Sciatic nerve (tissue), 2 donors: ENCODE measurements around the gene TBC1D22A. TPM values are rescaled to one million over a fixed set of nuclear protein-coding genes. Genes with fewer than 3 reads are reported as not detected.
A peak's percentile ranks its signal among the peaks of the same experiment; 100 is the strongest.

Source experiments
- ATAC-seq: fragments of 200-7000 bp; cut with Tn5 transposase; one replicate; pipeline ENCODE4 v1.9.1; 2020; ENCODE audit warnings: mild to moderate bottlenecking, moderate library complexity
- DNase-seq: peaks from one replicate; pipeline ENCODE4 v3.0.0-alpha.2; 2020; ENCODE audit warnings: low spot score
- intact Hi-C: fragments of 100-400 bp; cut with DNase I; formaldehyde crosslinking; loops from one replicate; pipeline ENCODE4 v1.14.2; 2022
- total RNA-seq: library from RNA; stranded (reverse); fragmentation: NEBNext Ultra II Directional; extraction: Animal tissue kit (Norgen Biotek cat#: 25700); gene quantifications from one replicate; pipeline ENCODE4 v1.2.1, GENCODE V29; 2021
- donor health status: DM: no; HTN: no; CAD: no.
- donor health status: DM: no; HTN: no; CAD: no.

The TBC1D22A gene
- total RNA-seq, 1 donor from 2014 or later: 36.3 TPM

- ATAC-seq (no peak), DNase-seq (peak; percentile 51)
- intact Hi-C loops: no loop called here
Observed at GRCh38 chr22:46998331-46998730, 235.9 kb downstream of the TBC1D22A start.

DNA sequence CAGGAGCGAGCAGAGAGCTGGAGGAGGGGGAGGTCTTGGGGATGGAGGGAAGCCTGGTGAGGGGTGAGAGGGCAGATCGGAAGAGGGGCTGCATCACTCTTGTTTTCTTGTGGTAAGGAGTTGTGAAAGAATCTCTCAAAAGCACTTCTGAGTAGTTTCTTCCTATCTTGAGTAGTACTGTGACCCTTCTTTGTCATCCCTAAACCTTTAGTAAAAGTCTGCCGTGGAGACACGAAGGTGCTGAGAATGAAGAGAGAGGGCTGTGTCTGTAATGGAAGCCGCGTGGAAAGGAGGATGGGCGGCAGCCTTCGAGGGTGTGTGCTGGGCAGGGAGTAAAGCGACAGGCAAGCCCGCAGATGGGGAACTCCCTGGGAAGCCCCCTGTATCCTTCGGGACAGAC is 237.8 kb downstream of the TBC1D22A start:
- DNase-seq: no peak
- ATAC-seq: no peak
- intact Hi-C loops: no loop called here

GRCh38 chr22:47000888-47001287 is 238.4 kb downstream of the TBC1D22A start:
- DNase-seq (no peak), ATAC-seq (no peak)
- intact Hi-C loops: no loop called here

DNA sequence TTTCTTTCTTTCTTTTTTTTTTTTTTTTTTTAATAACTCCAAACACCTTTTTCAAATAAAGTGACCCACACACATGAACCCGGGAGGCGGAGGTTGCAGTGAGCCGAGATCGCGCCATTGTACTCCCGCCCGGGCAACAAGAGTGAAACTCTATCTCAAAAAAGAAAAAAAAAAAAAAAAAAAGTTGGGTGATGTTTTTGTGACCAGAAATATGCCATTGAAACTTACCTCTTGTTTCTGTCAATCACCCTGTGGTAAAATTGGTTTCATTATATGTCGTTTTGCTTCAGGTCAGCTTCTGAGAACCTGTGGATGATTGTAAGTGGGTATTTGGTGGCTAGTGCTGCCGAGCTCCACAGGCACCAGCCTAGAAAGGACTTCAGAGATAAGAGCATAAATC is 238.8 kb downstream of the TBC1D22A start:
- DNase-seq: no peak
- intact Hi-C loops: no loop called here

DNA sequence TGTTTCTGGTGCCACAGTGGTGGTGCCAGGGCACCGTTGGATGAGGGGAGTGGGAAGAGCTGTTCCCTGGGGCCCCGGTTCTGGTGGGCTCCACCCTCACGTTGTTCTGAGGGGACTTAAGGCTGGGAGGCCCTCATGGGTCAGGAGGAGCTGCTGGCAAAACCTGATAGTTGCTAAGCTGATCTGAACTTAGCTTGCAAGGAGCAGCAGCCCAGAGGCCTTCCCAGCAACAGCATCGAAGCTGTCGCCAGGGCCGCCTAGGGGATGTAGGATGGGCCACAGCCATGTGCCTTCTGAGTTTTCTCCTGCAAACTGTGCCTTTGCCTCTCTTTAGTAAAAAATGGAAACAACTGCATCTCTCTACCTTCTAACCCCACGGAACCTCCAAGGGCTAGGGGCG is 240.2 kb downstream of the TBC1D22A start:
- DNase-seq (peak; percentile 36), ATAC-seq (no peak)
- intact Hi-C loops: no loop called here

More for the DNA sequence above, 238.8 kb downstream of the TBC1D22A start:
- ATAC-seq: no peak

DNA sequence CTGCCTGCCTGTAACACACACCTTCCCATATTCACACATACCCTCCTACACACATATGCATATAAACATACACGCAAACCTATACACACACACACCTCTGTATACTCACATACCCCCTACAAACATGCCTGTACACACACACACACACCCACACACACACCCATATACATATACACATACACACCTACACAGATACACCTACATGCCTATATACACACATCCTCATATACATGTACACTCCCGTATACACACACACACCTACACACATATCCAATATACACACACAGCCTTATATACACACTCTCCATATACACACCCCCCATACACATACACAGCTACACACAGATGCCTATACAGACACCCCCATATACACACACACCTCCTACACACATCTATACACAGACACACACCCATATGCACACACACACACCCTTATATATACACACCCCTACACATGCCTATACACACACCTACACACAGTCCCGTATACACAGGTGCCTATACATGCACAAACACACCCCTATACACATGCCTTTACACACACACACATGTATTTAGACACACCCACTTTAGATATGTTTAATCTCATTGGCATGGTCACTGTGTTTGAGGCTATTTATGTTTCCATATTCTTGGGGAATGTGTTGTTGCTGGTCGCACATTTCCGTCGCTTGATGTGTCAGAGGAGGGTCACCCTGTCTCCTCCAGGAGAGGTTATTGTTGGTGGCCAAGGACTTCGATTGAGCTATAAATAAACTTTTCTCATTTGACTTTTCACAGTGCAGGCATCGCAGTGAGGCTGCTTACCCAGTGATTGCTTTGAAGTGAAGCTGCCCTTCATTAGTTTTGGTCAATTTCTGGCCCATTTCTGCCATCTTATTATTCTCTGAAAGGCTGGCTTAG is 243.3 kb downstream of the TBC1D22A start:
- intact Hi-C loops: no loop called here
- ATAC-seq: no peak
- no peak for DNase-seq

DNA sequence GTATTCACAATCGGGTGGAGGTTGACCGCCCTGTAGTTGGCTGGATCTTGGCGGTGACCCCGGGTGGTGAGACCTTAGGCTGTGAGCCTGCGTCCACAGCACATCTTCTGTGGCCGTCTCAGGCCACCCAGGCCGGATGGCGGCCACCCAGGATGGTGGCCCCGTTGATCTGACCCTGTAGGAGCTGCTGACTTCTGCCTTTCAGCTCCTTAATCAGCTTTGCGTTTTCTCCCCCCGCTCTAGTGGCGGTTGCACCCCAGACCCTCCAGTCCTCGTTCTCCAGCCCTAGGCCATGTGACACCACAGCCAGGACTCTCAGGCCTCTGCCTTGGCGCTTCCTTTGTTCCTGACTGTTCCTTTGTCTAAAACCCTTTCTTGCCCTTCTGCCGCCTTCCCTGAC is 244.0 kb downstream of the TBC1D22A start:
- DNase-seq (peak; percentile 36), ATAC-seq (no peak)
- intact Hi-C loops: no loop called here

- DNase-seq (no peak), ATAC-seq (no peak)
- intact Hi-C loops: no loop called here
Observed at GRCh38 chr22:47006869-47007268, 244.4 kb downstream of the TBC1D22A start.

DNA sequence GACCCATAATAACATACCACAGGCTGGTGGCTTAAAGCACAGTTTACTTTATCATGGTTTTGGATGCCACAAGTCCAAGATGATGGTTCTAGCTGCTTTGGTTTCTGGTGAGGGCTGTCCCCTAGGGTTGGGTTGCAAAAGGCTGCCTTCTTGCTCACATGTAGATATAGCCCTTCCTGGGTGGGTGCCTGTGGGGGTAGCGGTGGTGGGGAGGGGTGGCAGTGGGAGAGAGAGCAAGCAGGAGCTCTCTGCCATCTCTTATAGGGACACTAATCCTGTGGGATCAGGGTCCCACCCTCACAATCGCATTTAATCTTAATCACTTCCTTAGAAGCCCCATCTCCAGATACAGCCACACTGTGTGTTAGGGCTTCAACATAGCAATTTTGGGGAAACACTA is 245.0 kb downstream of the TBC1D22A start:
- DNase-seq (no peak), ATAC-seq (no peak)
- intact Hi-C loops: no loop called here

DNA sequence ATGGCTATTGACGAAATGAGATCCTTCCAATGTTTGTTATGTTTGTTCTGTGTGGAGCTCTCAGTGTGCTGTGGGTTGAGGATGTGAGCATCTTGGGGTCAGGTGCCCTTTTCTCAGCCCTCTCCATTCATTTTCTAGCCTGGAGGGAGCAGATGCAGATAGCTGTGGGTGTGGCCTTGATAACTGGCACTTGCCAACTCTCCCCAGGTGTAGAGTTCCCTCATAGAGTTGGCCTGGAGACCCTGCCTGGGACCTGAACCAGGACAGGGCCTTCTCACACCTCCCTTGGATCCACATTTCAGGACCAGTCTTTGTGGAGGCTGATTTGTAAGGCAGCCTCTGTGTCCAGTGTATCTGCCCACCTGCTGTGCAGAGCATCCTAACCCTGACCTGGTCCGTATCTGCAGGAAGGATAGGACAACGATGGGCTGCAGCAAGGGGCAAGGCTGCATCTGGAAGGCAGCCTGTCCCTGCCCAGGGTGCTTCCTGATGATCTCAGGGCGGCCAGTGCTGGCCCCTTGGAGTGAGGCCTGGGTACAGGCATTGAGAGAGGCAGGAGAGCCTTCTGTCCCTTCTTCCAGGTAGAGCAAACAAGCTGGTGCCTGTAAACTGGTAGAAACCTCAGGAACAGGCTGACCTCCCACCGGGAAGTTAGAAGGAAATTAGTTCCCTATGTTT is 245.9 kb downstream of the TBC1D22A start:
- no peak for DNase-seq
- no peak for ATAC-seq
- intact Hi-C loops: no loop called here

GRCh38 chr22:47009304-47010101 is 247.1 kb downstream of the TBC1D22A start:
- intact Hi-C loops: no loop called here
- DNase-seq (no peak), ATAC-seq (no peak)

DNA sequence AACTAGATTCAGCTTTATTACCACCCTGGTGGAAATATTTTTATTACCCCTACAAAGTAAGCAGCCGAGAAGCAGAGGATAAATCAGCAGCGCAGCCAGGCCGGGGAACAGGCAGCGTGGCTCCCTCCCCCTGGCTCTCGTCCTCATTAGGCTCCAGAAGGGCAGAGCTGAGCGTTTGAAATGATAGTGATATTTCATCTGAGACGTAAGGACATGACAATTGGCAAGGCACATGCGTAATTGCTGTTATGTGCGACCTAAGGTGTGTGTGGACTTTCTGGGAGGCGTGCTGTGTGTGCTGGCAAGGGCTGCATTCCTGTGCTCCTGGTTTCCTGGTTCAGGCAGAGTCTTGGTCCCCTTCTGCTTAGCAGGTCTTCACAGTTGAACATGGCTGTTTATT is 247.8 kb downstream of the TBC1D22A start:
- intact Hi-C loops: no loop called here

DNA sequence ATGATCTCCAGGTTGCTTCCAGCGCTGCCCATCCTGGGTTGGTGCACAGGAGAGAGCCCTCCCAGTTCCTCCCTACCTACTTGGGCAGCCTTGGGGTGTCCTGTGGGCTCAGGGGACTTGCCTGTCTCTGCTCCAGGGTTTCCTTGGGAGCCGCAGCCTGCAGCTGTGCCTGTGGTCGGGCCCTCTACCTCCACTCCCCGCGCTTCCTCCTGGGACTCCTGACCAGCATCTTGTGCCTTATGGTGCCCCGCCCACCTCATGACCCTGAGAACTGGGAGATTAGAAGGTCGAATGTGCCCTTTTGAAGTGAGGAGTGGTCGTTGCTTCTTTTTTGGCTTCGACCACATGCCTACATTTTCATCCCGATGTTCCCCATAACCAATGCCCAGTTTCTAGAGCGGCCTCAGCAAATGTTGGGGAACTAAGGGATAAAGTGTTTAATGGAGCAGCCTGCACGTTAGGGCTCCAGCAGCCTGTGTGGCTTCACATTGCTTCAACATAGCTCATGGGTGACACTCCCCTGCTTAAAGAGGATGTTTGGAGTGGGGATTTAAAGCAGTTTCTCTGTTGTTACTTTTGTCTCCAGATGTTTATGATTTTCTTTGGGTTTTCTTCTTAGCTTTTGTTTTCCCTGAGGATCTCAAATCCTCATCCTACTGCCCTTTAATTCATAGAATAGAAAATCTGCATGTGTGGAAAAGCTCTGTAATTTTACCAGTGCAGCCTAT is 248.8 kb downstream of the TBC1D22A start:
- intact Hi-C loops: no loop called here
- ATAC-seq (no peak), DNase-seq (peak; percentile 51)

More for the DNA sequence above, 247.8 kb downstream of the TBC1D22A start:
- no peak for ATAC-seq
- DNase-seq: no peak

GRCh38 chr22:47011859-47012258 is 249.4 kb downstream of the TBC1D22A start:
- DNase-seq: no peak
- ATAC-seq: no peak
- intact Hi-C loops: no loop called here

GRCh38 chr22:47012589-47013370 is 250.3 kb downstream of the TBC1D22A start:
- intact Hi-C loops: no loop called here
- ATAC-seq (no peak), DNase-seq (no peak)

DNA sequence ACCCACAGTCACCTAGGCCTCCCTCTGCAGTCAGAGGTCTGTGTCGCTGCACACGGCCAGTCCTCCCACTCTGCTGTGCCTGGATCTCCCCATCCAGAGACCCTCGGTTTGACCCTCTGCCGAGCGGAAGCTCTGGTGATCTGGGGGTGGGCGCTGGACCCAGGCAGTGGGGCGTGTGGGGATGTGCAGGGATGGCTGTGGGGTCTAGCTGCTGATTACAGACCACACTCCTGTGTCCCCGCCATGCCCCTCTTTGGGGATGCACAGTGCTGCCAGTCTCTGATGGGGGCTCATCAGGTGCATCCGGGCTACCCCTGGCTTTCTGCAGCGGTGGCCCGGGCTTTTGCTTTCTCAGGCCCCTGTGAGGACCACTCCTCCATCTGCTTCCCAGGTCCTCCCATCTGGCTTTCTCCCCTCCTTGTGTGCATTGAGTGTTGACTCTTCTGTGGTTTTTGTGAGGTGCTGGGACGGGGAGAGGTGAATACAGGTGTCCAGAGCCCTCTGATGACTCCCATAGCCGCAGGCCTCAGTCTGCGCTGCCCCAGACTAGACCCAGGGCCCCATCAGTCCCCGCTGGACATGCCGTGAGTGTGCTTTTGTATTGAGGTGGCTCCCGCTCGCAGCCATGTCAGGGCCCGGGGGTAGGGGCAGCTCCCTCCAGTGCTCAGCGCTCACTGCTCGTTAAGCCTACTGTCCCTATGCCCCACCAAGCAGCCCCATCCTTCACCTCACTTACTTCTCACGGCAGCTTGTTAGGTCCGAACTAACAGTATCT is 251.6 kb downstream of the TBC1D22A start:
- intact Hi-C loops: no loop called here
- DNase-seq (peak; percentile 47), ATAC-seq (no peak)

DNA sequence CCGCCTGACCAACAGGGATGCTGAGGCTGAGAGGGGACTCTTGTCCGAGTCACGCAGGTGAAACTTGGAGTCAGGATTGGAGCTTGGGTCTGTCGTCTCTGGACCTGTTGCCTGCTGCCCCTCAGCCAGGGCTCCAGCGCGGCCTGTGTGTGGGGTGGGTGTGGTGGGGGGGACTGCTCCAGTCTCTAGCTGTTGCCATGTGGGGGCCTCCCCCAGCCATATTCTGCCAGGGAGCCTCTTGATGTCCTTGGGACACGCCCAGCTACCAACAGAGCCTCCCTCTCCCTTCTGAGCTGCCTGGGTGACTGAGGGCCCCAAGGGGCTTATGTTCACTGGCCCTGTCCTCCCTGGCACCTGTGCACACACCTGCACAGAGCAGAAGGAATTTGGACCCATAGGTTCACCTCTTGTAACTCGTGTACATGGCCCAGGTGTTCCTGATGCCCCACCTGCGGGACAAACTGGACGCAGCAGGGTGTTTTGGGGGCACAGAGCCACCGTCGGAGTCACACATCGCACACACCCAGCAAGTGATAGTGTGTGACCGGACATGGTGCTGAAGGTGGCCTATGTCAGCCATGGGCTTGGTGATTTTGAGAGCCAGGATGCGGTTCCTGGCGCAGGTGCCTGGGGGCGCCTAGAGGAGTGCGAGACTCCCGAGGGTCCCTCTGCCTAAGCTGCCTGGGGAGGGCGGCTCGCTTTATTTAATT is 252.3 kb downstream of the TBC1D22A start:
- intact Hi-C loops: no loop called here
- DNase-seq (peak; percentile 34), ATAC-seq (no peak)
